Chondrocyte (in vitro differentiated cells): ENCODE measurements around the gene GID4. TPM values are rescaled to one million over a fixed set of nuclear protein-coding genes. Genes with fewer than 3 reads are reported as not detected.

Experiments used
- DNase-seq: peaks from one replicate; pipeline ENCODE4 v3.0.0; 2021; ENCODE audit warnings: mixed read lengths, low spot score
- H3K27ac Mint-ChIP-seq: one replicate; pipeline ENCODE4 v1.8.0; 2021; ENCODE audit warnings: mild to moderate bottlenecking, moderate library complexity, mixed read lengths; ENCODE audit not compliant: unreplicated experiment
- H3K27me3 Mint-ChIP-seq: 2 replicates; pipeline ENCODE4 v1.8.0; 2021; ENCODE audit warnings: low read depth, mixed read lengths
- H3K36me3 Mint-ChIP-seq: 2 replicates; pipeline ENCODE4 v1.8.0; 2021; ENCODE audit warnings: low read depth, mixed read lengths
- H3K4me1 Mint-ChIP-seq: 2 replicates; pipeline ENCODE4 v1.8.0; 2021; ENCODE audit warnings: low read depth, mild to moderate bottlenecking, mixed read lengths
- H3K4me3 Mint-ChIP-seq: one replicate; pipeline ENCODE4 v1.8.0; 2021; ENCODE audit warnings: mild to moderate bottlenecking, moderate library complexity, mixed read lengths; ENCODE audit not compliant: unreplicated experiment
- H3K9me3 Mint-ChIP-seq: 2 replicates; pipeline ENCODE4 v1.8.0; 2021; ENCODE audit warnings: low read depth, mixed read lengths
- CTCF ChIP-seq: fragments of 200-600 bp; sonication (generic); IDR thresholded peaks from 2 replicates; pipeline ENCODE4 v1.5.0; 2021; ENCODE audit warnings: antibody characterized with exemption, mild to moderate bottlenecking, moderate library complexity
- total RNA-seq: library from RNA; stranded (reverse); gene quantifications from 3 replicates; pipeline ENCODE4 v1.2.1, GENCODE V29; 2021

Gene GID4
- total RNA-seq, 1 donor from 2014 or later, result 9.7 TPM

- H3K4me3 Mint-ChIP-seq, result no peak overlapping the region
- H3K36me3 Mint-ChIP-seq, result peaks cover 6% of the 10 kb centered on the region
- H3K9me3 Mint-ChIP-seq, result no peaks in the 10 kb centered on the region
- peaks cover 10% of the 10 kb centered on the region for H3K4me1 Mint-ChIP-seq
- H3K27ac Mint-ChIP-seq, result no peak overlapping the region
- no peak for TF ChIP-seq CTCF
- no peaks in the 10 kb centered on the region for H3K27me3 Mint-ChIP-seq
- no peak for DNase-seq
Observed at GRCh38 chr17:18006495-18007239, 32.5 kb upstream of the GID4 start.

- TF ChIP-seq CTCF, result no peak
- DNase-seq, result no peak
- H3K36me3 Mint-ChIP-seq, result peaks cover 8% of the 10 kb centered on the region
- no peak overlapping the region for H3K4me3 Mint-ChIP-seq
- H3K9me3 Mint-ChIP-seq, result no peaks in the 10 kb centered on the region
- H3K27me3 Mint-ChIP-seq, result no peaks in the 10 kb centered on the region
- peak overlapping the region; percentile 89 for H3K27ac Mint-ChIP-seq
- peaks cover 10% of the 10 kb centered on the region for H3K4me1 Mint-ChIP-seq
Observed at GRCh38 chr17:18008496-18009268, 30.5 kb upstream of the GID4 start.

- no peak overlapping the region for H3K4me3 Mint-ChIP-seq
- no peak for DNase-seq
Observed at GRCh38 chr17:18009609-18010420, 29.4 kb upstream of the GID4 start.

GRCh38 chr17:18011286-18011685 lies 27.9 kb upstream of the GID4 start:
- H3K27ac Mint-ChIP-seq, result no peak overlapping the region
- H3K4me1 Mint-ChIP-seq, result peaks cover 10% of the 10 kb centered on the region
- no peak overlapping the region for H3K4me3 Mint-ChIP-seq
- no peak for TF ChIP-seq CTCF
- peaks cover 14% of the 10 kb centered on the region for H3K36me3 Mint-ChIP-seq
- H3K27me3 Mint-ChIP-seq, result no peaks in the 10 kb centered on the region
- peak; percentile 57 for DNase-seq
- no peaks in the 10 kb centered on the region for H3K9me3 Mint-ChIP-seq

More at GRCh38 chr17:18009609-18010420, 29.4 kb upstream of the GID4 start:
- no peak overlapping the region for H3K27ac Mint-ChIP-seq
- H3K36me3 Mint-ChIP-seq, result peaks cover 8% of the 10 kb centered on the region
- H3K4me1 Mint-ChIP-seq, result peaks cover 10% of the 10 kb centered on the region
- no peaks in the 10 kb centered on the region for H3K27me3 Mint-ChIP-seq
- TF ChIP-seq CTCF, result no peak
- H3K9me3 Mint-ChIP-seq, result no peaks in the 10 kb centered on the region

GRCh38 chr17:18014006-18014405 lies 25.2 kb upstream of the GID4 start:
- no peak for TF ChIP-seq CTCF
- H3K27me3 Mint-ChIP-seq, result no peaks in the 10 kb centered on the region
- DNase-seq, result peak; percentile 48
- peaks cover 12% of the 10 kb centered on the region for H3K4me1 Mint-ChIP-seq
- H3K36me3 Mint-ChIP-seq, result peaks cover 11% of the 10 kb centered on the region
- H3K9me3 Mint-ChIP-seq, result no peaks in the 10 kb centered on the region
- no peak overlapping the region for H3K27ac Mint-ChIP-seq
- H3K4me3 Mint-ChIP-seq, result no peak overlapping the region
